AG09309 (cell line): ENCODE results near the gene MS4A15.

Experiments
- DNase-seq: peaks from one replicate; pipeline ENCODE4 v3.0.0-alpha.2; 2010; ENCODE audit warnings: low read depth
- H3K4me3 ChIP-seq: 2 replicates; pipeline ENCODE4 v1.5.1; 2011; ENCODE audit warnings: mild to moderate bottlenecking, low read depth, low read length, moderate library complexity; ENCODE audit not compliant: control insufficient read depth
- TF ChIP-seq, protein P1 (sequence below): IDR thresholded peaks from 2 replicates; pipeline ENCODE4 v1.5.1; 2011; ENCODE audit warnings: mild to moderate bottlenecking, low read depth, low read length, inconsistent platforms; ENCODE audit not compliant: insufficient read depth, control insufficient read depth; ENCODE audit errors: missing control alignments

MS4A15 gene

GRCh38 chr11:60719391-60719790 is 37.3 kb upstream of the MS4A15 start:
- TF ChIP-seq, protein P1, sequence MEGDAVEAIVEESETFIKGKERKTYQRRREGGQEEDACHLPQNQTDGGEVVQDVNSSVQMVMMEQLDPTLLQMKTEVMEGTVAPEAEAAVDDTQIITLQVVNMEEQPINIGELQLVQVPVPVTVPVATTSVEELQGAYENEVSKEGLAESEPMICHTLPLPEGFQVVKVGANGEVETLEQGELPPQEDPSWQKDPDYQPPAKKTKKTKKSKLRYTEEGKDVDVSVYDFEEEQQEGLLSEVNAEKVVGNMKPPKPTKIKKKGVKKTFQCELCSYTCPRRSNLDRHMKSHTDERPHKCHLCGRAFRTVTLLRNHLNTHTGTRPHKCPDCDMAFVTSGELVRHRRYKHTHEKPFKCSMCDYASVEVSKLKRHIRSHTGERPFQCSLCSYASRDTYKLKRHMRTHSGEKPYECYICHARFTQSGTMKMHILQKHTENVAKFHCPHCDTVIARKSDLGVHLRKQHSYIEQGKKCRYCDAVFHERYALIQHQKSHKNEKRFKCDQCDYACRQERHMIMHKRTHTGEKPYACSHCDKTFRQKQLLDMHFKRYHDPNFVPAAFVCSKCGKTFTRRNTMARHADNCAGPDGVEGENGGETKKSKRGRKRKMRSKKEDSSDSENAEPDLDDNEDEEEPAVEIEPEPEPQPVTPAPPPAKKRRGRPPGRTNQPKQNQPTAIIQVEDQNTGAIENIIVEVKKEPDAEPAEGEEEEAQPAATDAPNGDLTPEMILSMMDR: no peak
- no peak for DNase-seq
- no peak overlapping the region for H3K4me3 ChIP-seq

- TF ChIP-seq, protein P1: no peak
- DNase-seq: no peak
- no peak overlapping the region for H3K4me3 ChIP-seq
Observed at GRCh38 chr11:60720460-60720859, 36.2 kb upstream of the MS4A15 start.

GRCh38 chr11:60724420-60724819 is 32.2 kb upstream of the MS4A15 start, which contains the start of gene MS4A18:
MS4A18 (plus strand) TSS chr11:60724720.
- TF ChIP-seq, protein P1: no peak
- no peak within 1 kb of the TSS for H3K4me3 ChIP-seq
- no peak for DNase-seq

DNA sequence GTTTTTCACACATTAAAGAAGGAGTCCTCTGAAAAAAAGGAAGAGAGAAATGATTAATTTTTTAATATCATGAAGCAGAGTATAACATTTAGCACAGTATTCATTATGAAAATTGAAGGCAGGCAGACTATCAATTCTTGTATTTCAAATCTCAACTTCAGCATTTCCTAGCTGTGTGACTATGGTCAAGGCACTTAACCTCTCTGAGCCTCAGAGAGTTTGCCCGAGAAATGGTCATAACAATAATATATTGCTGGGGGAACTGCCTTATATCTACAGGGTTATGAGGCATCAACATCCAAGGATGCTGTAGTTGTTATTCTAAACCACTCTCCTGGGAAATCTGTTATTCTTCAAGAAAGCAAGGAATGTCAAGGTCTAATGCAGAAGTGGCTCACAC is 31.1 kb upstream of the MS4A15 start:
- no peak overlapping the region for H3K4me3 ChIP-seq
- TF ChIP-seq, protein P1: no peak
- no peak for DNase-seq

DNA sequence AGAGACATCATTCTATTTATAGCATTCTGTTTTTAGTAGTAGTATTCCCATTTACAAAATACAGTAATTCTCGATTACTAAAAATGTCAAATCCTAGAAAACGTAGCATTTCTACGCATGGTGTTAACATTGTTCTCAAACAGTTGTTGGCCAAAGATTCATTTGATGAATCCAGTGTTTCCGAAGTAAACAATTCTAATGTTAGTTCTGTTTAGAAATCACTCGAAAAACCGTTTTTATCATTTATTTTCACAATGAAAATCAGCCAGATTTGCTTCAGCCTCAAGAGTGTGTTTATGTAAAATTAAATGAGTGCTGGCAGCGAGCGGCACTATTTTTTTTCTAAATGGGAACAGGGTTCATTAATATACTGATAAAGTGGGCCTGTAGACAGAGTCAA is 25.1 kb upstream of the MS4A15 start:
- H3K4me3 ChIP-seq: no peak overlapping the region
- no peak for DNase-seq
- TF ChIP-seq, protein P1: no peak

DNA sequence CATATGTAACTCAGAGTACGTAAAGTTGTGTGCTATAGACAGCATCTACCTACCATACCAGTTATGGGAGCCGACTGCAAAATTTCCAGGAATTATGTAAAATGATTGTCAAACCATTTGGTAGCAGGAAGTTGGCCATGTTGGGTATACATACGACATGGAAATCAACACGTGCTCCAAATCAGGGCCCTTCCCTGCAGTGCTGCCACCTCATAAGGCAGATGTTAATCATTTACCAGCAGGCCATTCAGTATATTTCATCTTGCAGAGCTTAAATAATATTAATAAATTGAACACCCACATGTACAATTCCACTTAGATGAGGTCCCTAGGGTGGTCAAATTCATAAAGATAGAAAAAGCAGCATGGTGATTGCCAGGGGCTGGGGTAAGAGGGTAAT is 22.4 kb upstream of the MS4A15 start:
- DNase-seq: no peak
- TF ChIP-seq, protein P1: no peak
- no peak overlapping the region for H3K4me3 ChIP-seq

- no peak overlapping the region for H3K4me3 ChIP-seq
- TF ChIP-seq, protein P1: no peak
- no peak for DNase-seq
Observed at GRCh38 chr11:60739114-60739513, 17.6 kb upstream of the MS4A15 start.
